Fibroblast of pulmonary artery (primary cell): ENCODE results near the gene WDR86.
A peak's percentile ranks its signal among the peaks of the same experiment; 100 is the strongest.

Experiments used
- DNase-seq: peaks from one replicate; pipeline ENCODE4 v3.0.0-alpha.2; 2010; ENCODE audit warnings: low read depth
- H3K4me3 ChIP-seq: replicated peaks from 2 replicates; pipeline ENCODE4 v1.5.1; 2011; ENCODE audit warnings: low read depth, mild to moderate bottlenecking, control low read depth, low read length, moderate library complexity
- TF ChIP-seq, protein P1 (sequence below): IDR thresholded peaks from 2 replicates; pipeline ENCODE4 v1.5.1; 2011; ENCODE audit warnings: mild to moderate bottlenecking, control low read depth, low read length, inconsistent platforms; ENCODE audit errors: missing control alignments

WDR86 gene

DNA sequence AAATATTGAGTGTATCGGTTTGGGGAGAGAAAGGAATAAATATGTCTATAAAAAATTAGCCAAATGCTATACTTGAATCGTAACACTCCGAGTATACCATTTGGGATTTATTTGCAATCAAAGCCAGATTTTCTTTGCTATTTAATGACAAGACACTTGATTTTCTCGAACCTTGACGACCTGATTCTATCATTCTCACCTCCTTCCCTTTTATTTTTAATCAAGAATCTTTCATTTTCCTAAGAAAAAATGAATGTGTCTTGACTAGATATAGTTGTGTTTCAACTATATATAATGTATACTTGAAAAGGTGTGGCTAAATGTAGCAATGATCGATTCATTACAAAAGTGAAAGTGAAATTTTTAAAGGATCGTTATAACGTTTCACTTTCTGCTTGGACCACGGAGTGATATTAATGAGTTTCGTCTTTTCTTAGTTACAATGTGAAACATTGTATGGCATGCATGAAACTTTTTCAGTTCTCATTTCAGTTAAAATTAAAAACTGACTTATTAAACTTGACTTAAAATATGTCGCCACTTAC is 67.7 kb downstream of the WDR86 start:
- TF ChIP-seq, protein P1, sequence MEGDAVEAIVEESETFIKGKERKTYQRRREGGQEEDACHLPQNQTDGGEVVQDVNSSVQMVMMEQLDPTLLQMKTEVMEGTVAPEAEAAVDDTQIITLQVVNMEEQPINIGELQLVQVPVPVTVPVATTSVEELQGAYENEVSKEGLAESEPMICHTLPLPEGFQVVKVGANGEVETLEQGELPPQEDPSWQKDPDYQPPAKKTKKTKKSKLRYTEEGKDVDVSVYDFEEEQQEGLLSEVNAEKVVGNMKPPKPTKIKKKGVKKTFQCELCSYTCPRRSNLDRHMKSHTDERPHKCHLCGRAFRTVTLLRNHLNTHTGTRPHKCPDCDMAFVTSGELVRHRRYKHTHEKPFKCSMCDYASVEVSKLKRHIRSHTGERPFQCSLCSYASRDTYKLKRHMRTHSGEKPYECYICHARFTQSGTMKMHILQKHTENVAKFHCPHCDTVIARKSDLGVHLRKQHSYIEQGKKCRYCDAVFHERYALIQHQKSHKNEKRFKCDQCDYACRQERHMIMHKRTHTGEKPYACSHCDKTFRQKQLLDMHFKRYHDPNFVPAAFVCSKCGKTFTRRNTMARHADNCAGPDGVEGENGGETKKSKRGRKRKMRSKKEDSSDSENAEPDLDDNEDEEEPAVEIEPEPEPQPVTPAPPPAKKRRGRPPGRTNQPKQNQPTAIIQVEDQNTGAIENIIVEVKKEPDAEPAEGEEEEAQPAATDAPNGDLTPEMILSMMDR, result no peak
- H3K4me3 ChIP-seq, result peak overlapping the region; percentile 72
- DNase-seq, result no peak

DNA sequence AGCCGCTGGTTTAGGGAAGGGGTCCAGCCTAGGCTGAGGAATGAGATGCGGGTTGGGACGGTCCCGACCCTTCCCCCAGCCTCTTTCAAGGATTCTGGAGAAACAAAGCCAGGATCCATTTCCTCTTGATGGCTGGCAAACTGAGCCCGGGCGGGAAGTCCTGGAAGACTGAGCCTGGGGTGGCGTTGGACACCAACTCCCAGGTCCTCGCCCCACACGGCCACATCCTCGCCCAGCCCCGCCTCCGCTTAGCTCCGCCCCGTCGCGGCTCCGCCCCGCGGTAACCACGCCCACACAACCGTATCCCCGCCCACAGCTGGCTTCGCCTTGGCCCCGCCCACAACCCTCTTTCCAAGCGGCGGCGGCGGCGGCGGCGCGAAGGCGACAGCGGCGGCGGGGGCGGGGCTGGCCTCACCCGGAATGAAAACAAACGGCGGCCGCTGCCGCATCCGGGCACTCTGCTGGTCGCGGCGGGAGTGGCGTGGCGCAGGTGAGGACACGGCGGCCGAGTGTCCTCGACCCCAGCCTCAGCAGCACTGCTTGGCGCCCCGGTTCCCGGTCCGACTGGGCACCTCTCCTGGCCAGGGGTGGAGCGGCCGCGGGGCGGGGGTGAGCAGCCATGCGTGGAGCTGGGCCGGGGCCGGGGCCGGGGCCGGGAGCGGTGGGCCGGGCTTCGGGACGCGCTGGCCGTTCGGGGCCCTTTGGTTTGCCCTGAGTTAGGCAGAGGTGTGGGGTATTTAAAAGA is 68.3 kb downstream of the WDR86 start, which contains the start of gene NUB1:
NUB1 (plus strand) TSS at position 456 of the 745 bp plus-strand sequence. CDS start 3,538 bp downstream, outside the sequence.
- DNase-seq, result peak; percentile 85
- TF ChIP-seq, protein P1, result no peak
- peak within 1 kb of the TSS; percentile 72 for H3K4me3 ChIP-seq

DNA sequence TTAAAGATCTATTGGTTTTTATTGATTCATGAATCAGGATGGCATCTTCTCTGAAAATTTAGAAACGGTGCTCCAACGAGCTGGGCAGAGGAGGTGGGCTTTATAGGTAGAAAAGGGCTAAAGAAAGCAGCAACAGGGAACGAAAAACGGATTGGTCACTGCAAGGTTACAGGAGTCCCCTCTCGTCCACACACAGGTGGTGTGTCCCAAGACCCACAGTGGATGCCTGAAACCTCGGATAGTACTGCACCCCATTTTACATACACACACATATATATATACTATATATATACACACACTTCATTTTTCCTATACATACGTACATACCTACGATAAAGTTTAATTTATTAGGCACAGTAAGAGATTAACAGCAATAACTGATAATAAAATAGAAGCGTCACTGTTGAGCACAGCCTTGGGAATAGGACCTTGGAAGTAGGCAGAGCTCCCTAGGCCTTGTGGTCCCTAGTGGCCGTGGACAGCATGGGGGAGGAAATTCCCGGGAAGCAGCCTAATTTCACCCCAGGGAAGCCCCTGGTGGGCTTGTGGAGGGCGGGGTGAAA is 69.0 kb downstream of the WDR86 start:
- DNase-seq, result no peak
- H3K4me3 ChIP-seq, result peak overlapping the region; percentile 40
- TF ChIP-seq, protein P1, result peak; percentile 5

DNA sequence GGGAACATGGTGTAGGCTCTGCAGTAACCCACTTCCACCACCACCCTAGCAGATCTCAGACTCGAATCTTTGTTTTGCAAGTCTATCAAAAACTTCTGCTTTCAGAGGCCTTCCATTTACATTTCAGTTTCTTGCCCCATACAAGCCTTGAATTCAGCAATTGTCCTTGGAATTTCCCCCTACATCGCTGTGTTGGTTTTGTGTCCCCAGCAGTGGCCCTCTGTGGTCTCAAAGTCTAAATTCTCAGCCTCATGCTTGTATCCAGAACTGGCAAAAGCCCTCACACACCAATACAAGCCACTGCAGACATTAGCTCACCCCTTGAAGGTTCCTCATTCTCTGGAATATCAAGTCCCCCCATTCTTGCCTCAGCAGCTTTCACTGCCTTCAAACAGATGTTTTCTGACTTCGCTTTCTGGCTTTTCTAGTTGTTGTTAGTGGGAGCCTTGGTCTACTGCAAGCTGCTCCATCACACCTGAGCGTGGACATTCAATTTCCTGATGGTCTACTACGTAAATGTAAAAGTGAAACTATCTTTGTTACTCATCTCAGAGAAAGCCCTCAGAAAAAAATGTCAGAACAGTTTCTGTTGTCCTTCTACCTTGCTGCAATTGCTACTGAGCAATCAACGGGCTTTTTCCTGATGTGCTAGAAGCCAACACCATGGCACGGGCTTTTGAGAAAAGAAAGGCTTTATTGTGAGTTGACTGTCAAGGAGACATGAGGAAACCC is 70.0 kb downstream of the WDR86 start:
- H3K4me3 ChIP-seq, result no peak overlapping the region
- TF ChIP-seq, protein P1, result no peak
- no peak for DNase-seq

DNA sequence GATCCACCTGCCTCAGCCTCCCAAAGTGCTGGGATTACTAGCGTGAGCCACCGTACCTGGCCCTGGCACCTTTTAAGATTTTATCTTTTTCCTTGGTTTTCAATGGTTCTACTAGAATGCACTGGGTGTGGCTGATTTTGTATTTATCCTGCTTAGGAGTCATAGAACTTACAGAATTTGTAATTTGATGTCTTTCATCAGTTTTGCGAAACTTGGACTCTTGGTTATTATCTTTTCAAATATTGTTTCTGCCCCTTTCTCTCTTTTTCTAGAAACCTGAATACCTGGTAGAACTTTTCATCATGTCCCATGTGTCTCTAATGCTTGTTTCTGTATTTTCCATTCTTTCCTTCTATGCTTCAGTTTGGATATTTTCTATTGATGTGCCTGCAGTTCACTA is 71.0 kb downstream of the WDR86 start:
- no peak overlapping the region for H3K4me3 ChIP-seq
- TF ChIP-seq, protein P1, result no peak
- no peak for DNase-seq

DNA sequence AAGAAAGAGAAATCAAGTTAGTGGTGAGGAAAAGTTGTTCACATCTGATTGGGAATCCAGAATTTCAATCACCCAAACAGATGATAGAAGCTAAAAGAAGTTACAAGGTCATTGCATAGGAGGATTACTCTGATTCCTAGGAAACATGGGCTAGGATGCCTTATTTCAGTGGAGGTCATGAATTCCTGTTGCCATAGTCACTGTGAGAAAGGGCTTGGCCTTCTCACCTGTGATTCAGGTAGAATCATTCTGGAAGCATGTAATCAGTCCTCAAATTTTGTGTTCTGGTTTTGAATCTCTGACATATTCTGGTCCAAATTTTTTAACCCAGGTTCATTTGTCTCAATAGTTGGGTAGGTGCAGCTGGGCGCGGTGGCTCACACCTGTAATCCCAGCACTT is 72.5 kb downstream of the WDR86 start:
- no peak overlapping the region for H3K4me3 ChIP-seq
- TF ChIP-seq, protein P1, result no peak
- no peak for DNase-seq
